GM12878 (cell line): ENCODE data around the gene TARP.
A peak's percentile ranks its signal among the peaks of the same experiment; 100 is the strongest.

ENCODE experiments used
- ATAC-seq: fragments of 200-7000 bp; cut with Tn5 transposase; 3 replicates; pipeline ENCODE4 v1.9.1; 2020; ENCODE audit warnings: mild to moderate bottlenecking, moderate library complexity
- BruUV-seq: library from RNA; stranded (reverse); fragments of 400-500 nt; replicated peaks from 2 replicates; lab custom pipeline; 2021; lab: Mats Ljungman, UMichigan
- CTCF ChIA-PET: fragments of 300-600 bp; sonication (Branson Sonifier 250); formaldehyde crosslinking; extraction: SDS; loops from one replicate; lab custom pipeline; 2021; ENCODE audit warnings: inconsistent platforms; lab: Yijun Ruan, JAX
- POLR2A ChIA-PET: fragments of 350-600 bp; formaldehyde crosslinking; extraction: SDS; loops from one replicate; lab custom pipeline; 2021; ENCODE audit warnings: inconsistent platforms; lab: Charles Lee
- RAD21 ChIA-PET: fragments of 300-600 bp; sonication (Branson Sonifier 250); formaldehyde crosslinking; loops from one replicate; lab custom pipeline; 2023; ENCODE audit warnings: antibody characterized with exemption; ENCODE audit not compliant: unreplicated experiment; lab: Charles Lee
- SMC1A ChIA-PET: fragments of 300-600 bp; sonication (Branson Sonifier 250); formaldehyde crosslinking; loops from one replicate; lab custom pipeline; 2023; ENCODE audit not compliant: unreplicated experiment, uncharacterized antibody; lab: Charles Lee
- DNase-seq: peaks from one replicate; pipeline ENCODE4 v3.0.0-alpha.2; 2011; ENCODE audit warnings: low read depth, low spot score
- FAIRE-seq: peaks from 3 replicates; lab custom pipeline; 2011; peaks lifted over from hg19 to GRCh38; lab: Jason Lieb, UNC
- H2AFZ ChIP-seq: 2 replicates; pipeline ENCODE4 v1.6.0; 2011; ENCODE audit warnings: low read depth, low read length, control low read depth; ENCODE audit not compliant: control insufficient read depth
- H3K27ac ChIP-seq: 2 replicates; pipeline ENCODE4 v1.5.1; 2011; ENCODE audit warnings: control low read depth; ENCODE audit not compliant: control insufficient read depth, insufficient read depth
- H3K27me3 ChIP-seq, 2 experiments: replicated peaks in 1 of 2; 2 replicates each; pipeline versions ENCODE4 v1.6.0 to v1.6.1; 2011; ENCODE audit warnings: low read length in 1 of 2; ENCODE audit not compliant: control insufficient read depth in 2 of 2, insufficient read depth in 2 of 2
- H3K36me3 ChIP-seq, 2 experiments: 2 replicates each; pipeline ENCODE4 v1.5.1; 2011; ENCODE audit warnings: low read length in 1 of 2; ENCODE audit not compliant: control insufficient read depth in 2 of 2, insufficient read depth in 2 of 2
- H3K4me1 ChIP-seq: 2 replicates; pipeline ENCODE4 v1.6.1; 2011; ENCODE audit warnings: mild to moderate bottlenecking, low read length, moderate library complexity, mixed read lengths; ENCODE audit not compliant: control insufficient read depth, insufficient read depth
- H3K4me2 ChIP-seq: 2 replicates; pipeline ENCODE4 v1.6.0; 2011; ENCODE audit warnings: control low read depth; ENCODE audit not compliant: control insufficient read depth, insufficient read depth
- H3K4me3 ChIP-seq: fragments of 200-600 bp; sonication (generic); 2 replicates; pipeline ENCODE4 v1.5.1; 2016
- H3K79me2 ChIP-seq: 2 replicates; pipeline ENCODE4 v1.6.0; 2011; ENCODE audit warnings: low read length; ENCODE audit not compliant: control insufficient read depth, insufficient read depth
- H3K9ac ChIP-seq: 2 replicates; pipeline ENCODE4 v1.8.0; 2011; ENCODE audit warnings: low read length, control low read depth, mixed read lengths; ENCODE audit not compliant: control insufficient read depth, insufficient read depth
- H3K9me3 ChIP-seq: replicated peaks from 3 replicates; pipeline ENCODE4 v1.5.1; 2011; ENCODE audit warnings: mild to moderate bottlenecking, low read length; ENCODE audit not compliant: control insufficient read depth, insufficient read depth
- H4K20me1 ChIP-seq: 2 replicates; pipeline ENCODE4 v1.6.0; 2011; ENCODE audit not compliant: control insufficient read depth, insufficient read depth
- EED ChIP-seq: sonication (generic); IDR thresholded peaks from 2 replicates; pipeline ENCODE4 v1.6.1; 2016; ENCODE audit warnings: antibody characterized with exemption, low read depth
- PAX5 ChIP-seq: IDR thresholded peaks from 2 replicates; pipeline ENCODE4 v1.6.1; 2011; ENCODE audit warnings: low read depth, low read length, borderline replicate concordance
- RUNX3 ChIP-seq: IDR thresholded peaks from 2 replicates; pipeline ENCODE4 v1.6.1; 2012; ENCODE audit warnings: low read length, inconsistent platforms
- ZNF274 ChIP-seq: IDR thresholded peaks from one replicate; pipeline ENCODE4 v1.8.0; 2011; ENCODE audit not compliant: insufficient read length, insufficient read depth
- WGBS: methylation state at CpG from one replicate; pipeline ENCODE4 v1.1.6; 2016; ENCODE audit warnings: low lambda C conversion rate; ENCODE audit not compliant: insufficient replicate concordance, insufficient coverage; ENCODE audit errors: missing lambda C conversion rate; 5-methylcytosine and 5-hydroxymethylcytosine counted together
- in situ Hi-C: fragments of 300-500 bp; cut with MboI; formaldehyde crosslinking; loops from 9 replicates; pipeline ENCODE4 v1.14.3; 2018; ENCODE audit warnings: mixed read lengths
- intact Hi-C: fragments of 100-400 bp; cut with micrococcal nuclease; formaldehyde crosslinking; loops from one replicate; pipeline ENCODE4 v1.14.2; 2022; ENCODE audit not compliant: unreplicated experiment

TARP gene

DNA sequence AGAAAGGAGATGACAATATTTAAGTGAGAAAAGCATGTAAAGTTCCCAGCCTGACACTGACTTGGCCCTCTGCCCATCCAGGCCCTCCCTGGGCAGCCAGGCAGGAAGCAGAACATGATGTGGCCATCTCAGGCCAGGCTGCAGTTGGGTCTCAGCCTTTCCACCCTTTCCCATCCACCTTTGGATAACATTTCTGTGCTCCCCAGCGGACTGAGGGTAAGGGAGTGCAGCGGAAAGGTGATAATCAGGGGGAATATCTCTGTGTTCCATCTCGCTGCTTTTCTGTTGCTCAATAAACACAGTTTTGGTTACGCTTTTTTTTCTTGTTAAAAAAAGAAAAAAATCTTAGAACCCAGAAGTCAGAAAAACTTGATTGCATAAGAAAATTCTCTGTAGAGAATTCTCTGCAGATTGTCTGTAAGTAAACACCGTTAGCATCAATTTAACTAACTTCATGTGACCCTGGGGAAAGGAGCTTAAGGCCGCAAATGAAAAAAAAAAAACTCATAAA, 37.2 kb upstream of the TARP start:
- Histone ChIP-seq H2AFZ (peak overlapping the region; percentile 91), H3K36me3 (no peaks in the 10 kb centered on the region), H4K20me1 (no peaks in the 10 kb centered on the region), H3K27me3 (no peaks in the 10 kb centered on the region), H3K4me1 (peaks cover 20% of the 10 kb centered on the region), H3K27ac (peak overlapping the region; percentile 35; the same call in 1 of the 2 replicates), H3K9me3 (peaks cover 6% of the 10 kb centered on the region; the same call in 1 of the 3 replicates), H3K79me2 (no peaks in the 10 kb centered on the region), H3K4me3 (peak overlapping the region; percentile 71), H3K9ac (peak overlapping the region; percentile 59; the same call in 1 of the 2 replicates), H3K4me2 (peak overlapping the region; percentile 63)
- BruUV-seq = no TSS peak
- intact Hi-C loops (no loop called here), in situ Hi-C loops (no loop called here)
- no peak for ATAC-seq
- ChIA-PET CTCF (interaction anchor here (0.6 to 14.6 kb wide), 4 partner anchors 18 to 91 kb away, joined by 3 to 430 read pairs (median 4); no protein-coding TSS in a partner anchor), RAD21 (interaction anchor here (1.0 to 12.6 kb wide), 3 partner anchors 25 to 123 kb away, joined by 3 to 229 read pairs (median 7); no protein-coding TSS in a partner anchor), POLR2A (interaction anchor here (0.7 kb wide), 1 partner anchor 25 kb away, joined by 3 read pairs; no protein-coding TSS in a partner anchor), SMC1A (interaction anchor here (0.6 to 1.8 kb wide), 6 partner anchors 25 to 100 kb away, joined by 3 to 9 read pairs (median 5); no protein-coding TSS in a partner anchor)
- DNase-seq = no peak
- WGBS = 48% methylated on average over 6 of the region's 6 CpGs
- FAIRE-seq = no peak
- TF ChIP-seq PAX5 = no peak
- TF ChIP-seq EED = peak; percentile 37; the same call in 1 of the 2 replicates

DNA sequence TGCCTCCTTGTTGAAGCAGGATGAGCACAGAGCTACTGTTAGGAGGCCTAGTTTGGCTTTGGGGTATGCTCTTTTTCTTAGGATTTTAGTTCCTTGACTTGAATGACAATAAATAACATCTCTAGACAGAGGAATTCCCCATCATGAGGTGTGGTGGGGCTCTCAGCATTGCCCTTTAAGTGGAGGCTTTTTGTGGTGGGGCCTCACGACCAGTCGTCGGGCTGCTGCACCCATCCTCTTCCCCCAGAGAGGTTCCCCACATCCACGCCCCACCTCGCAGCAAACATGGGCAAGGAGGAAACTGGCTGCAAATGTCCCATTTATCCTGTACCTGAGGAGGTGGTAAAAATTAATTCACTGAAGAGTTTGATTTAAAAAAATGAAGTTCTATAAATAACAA, 36.1 kb upstream of the TARP start:
- in situ Hi-C loops (no loop called here), intact Hi-C loops (no loop called here)
- Histone ChIP-seq H3K4me1 (peaks cover 20% of the 10 kb centered on the region), H3K4me3 (no peak overlapping the region), H4K20me1 (no peaks in the 10 kb centered on the region), H2AFZ (peak overlapping the region; percentile 40), H3K9ac (no peak overlapping the region), H3K36me3 (no peaks in the 10 kb centered on the region), H3K9me3 (peaks cover 6% of the 10 kb centered on the region; the same call in 1 of the 3 replicates), H3K4me2 (no peak overlapping the region), H3K27me3 (no peaks in the 10 kb centered on the region), H3K27ac (no peak overlapping the region), H3K79me2 (no peaks in the 10 kb centered on the region)
- BruUV-seq = no TSS peak
- FAIRE-seq (no peak), DNase-seq (no peak), ATAC-seq (no peak)
- SMC1A ChIA-PET = interaction anchor here (0.9 to 3.3 kb wide), 12 partner anchors 8 to 392 kb away, joined by 3 to 23 read pairs (median 8); no protein-coding TSS in a partner anchor
- peak; percentile 39; the same call in 1 of the 2 replicates for TF ChIP-seq RUNX3
- no peak for TF ChIP-seq ZNF274
- 31% methylated on average over 5 of the region's 5 CpGs for WGBS
- POLR2A ChIA-PET = interaction anchor here (1.3 kb wide), 1 partner anchor 11 kb away, joined by 4 read pairs; no protein-coding TSS in a partner anchor
- CTCF ChIA-PET = interaction anchor here (0.7 to 3.7 kb wide), 16 partner anchors 9 to 202 kb away, joined by 3 to 26 read pairs (median 6); partner anchors contain the start of gene TARP
- RAD21 ChIA-PET = interaction anchor here (1.0 to 2.6 kb wide), 6 partner anchors 13 to 113 kb away, joined by 3 to 5 read pairs (median 4); no protein-coding TSS in a partner anchor
